Body of pancreas (tissue), 4 donors: ENCODE data around the gene CSMD2.

Source experiments
- POLR2A ChIP-seq, 3 donors: fragments of 450-650 bp; IDR thresholded peaks; one replicate each; pipeline ENCODE4 v1.6.1; 2016; ENCODE audit warnings: antibody characterized with exemption in 3 of 3, mild to moderate bottlenecking in 2 of 3
- TF ChIP-seq, protein P1 (sequence below), 7 experiments: fragments of 450-650 bp in 4 of 7; fragments of 200-600 bp in 3 of 7; sonication (generic) in 3 of 7; IDR thresholded peaks; one replicate each; pipeline ENCODE4 v1.5.1; 2016 to 2019; ENCODE audit warnings: antibody characterized with exemption in 7 of 7

DNA sequence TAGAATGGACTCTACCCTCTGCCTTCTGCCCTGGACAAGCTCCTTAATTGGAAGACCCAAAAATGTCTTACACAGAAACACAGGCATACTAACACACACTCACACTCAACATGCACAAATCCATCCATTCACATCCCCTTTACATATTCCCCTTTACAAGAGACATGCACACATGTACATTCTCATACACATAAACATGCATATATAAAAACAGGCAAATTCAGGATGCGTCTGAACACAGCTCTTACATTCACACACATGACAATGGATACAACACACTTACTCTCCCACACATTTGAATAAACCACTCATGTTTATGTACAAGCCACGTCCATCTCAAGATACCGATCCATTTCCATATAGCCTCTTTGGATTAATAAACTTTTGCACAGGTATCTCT is 216.7 kb downstream of the CSMD2 start:
- TF ChIP-seq, protein P1, sequence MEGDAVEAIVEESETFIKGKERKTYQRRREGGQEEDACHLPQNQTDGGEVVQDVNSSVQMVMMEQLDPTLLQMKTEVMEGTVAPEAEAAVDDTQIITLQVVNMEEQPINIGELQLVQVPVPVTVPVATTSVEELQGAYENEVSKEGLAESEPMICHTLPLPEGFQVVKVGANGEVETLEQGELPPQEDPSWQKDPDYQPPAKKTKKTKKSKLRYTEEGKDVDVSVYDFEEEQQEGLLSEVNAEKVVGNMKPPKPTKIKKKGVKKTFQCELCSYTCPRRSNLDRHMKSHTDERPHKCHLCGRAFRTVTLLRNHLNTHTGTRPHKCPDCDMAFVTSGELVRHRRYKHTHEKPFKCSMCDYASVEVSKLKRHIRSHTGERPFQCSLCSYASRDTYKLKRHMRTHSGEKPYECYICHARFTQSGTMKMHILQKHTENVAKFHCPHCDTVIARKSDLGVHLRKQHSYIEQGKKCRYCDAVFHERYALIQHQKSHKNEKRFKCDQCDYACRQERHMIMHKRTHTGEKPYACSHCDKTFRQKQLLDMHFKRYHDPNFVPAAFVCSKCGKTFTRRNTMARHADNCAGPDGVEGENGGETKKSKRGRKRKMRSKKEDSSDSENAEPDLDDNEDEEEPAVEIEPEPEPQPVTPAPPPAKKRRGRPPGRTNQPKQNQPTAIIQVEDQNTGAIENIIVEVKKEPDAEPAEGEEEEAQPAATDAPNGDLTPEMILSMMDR (IDR thresholded peaks at IDR 0.05), result no peak
- TF ChIP-seq POLR2A (IDR thresholded peaks at IDR 0.05), result no peak
